SU-DHL-6 (cell line): ENCODE measurements around the gene ARL5A.

ENCODE experiments used
- H2AFZ ChIP-seq: fragments of 200-600 bp; sonication (generic); 2 replicates; pipeline ENCODE4 v1.6.1; 2014; ENCODE audit warnings: low read depth, mild to moderate bottlenecking, moderate library complexity, mixed read lengths, antibody characterized with exemption, low read length; ENCODE audit not compliant: severe bottlenecking
- H3F3A ChIP-seq: fragments of 200-600 bp; shearing (Covaris generic); 2 replicates; pipeline ENCODE4 v1.6.0; 2016; ENCODE audit warnings: antibody characterized with exemption, mild to moderate bottlenecking; ENCODE audit not compliant: insufficient read depth
- H3K27ac ChIP-seq: fragments of 200-600 bp; sonication (generic); 2 replicates; pipeline ENCODE4 v1.5.1; 2016; ENCODE audit warnings: low read depth, mild to moderate bottlenecking, low read length, moderate library complexity, mixed read lengths
- H3K27me3 ChIP-seq: fragments of 200-600 bp; sonication (generic), shearing (Covaris generic); 2 replicates; pipeline ENCODE4 v1.6.0; 2014; ENCODE audit warnings: mild to moderate bottlenecking, low read length
- H3K36me3 ChIP-seq: fragments of 200-600 bp; sonication (generic); 2 replicates; pipeline ENCODE4 v1.6.1; 2014; ENCODE audit warnings: mild to moderate bottlenecking, low read length, mixed read lengths
- H3K4me2 ChIP-seq: fragments of 300-600, 200-600 bp; shearing (Covaris generic), sonication (generic); 2 replicates; pipeline ENCODE4 v1.6.0; 2014; ENCODE audit warnings: low read length, low read depth, mild to moderate bottlenecking; ENCODE audit not compliant: poor library complexity, severe bottlenecking
- H3K4me3 ChIP-seq: fragments of 200-600 bp; sonication (generic); 2 replicates; pipeline ENCODE4 v1.5.1; 2014; ENCODE audit warnings: antibody characterized with exemption, low read length, mild to moderate bottlenecking, mixed read lengths; ENCODE audit not compliant: insufficient read depth, poor library complexity, severe bottlenecking
- H3K79me2 ChIP-seq: fragments of 200-600 bp; sonication (generic); 2 replicates; pipeline ENCODE4 v1.6.1; 2014; ENCODE audit warnings: mild to moderate bottlenecking, low read length, moderate library complexity; ENCODE audit not compliant: insufficient read depth
- H3K9ac ChIP-seq: fragments of 200-600 bp; sonication (generic); 2 replicates; pipeline ENCODE4 v1.7.0; 2014; ENCODE audit warnings: mild to moderate bottlenecking, low read length
- H3K9me2 ChIP-seq: fragments of 200-600 bp; sonication (generic); replicated peaks from 2 replicates; pipeline ENCODE4 v1.6.1; 2014; ENCODE audit warnings: low read length; ENCODE audit not compliant: insufficient read depth
- H3K9me3 ChIP-seq: fragments of 200-600 bp; sonication (generic); 2 replicates; pipeline ENCODE4 v1.6.1; 2014; ENCODE audit warnings: low read length, mixed read lengths; ENCODE audit not compliant: insufficient read depth
- H4K20me1 ChIP-seq: fragments of 200-600 bp; sonication (generic); 2 replicates; pipeline ENCODE4 v1.6.1; 2014; ENCODE audit warnings: low read depth, mild to moderate bottlenecking, antibody characterized with exemption, low read length, moderate library complexity, mixed read lengths
- CTCF ChIP-seq: fragments of 200-600 bp; sonication (generic); IDR thresholded peaks from one replicate; pipeline ENCODE4 v1.5.1; 2017; ENCODE audit warnings: antibody characterized with exemption, mild to moderate bottlenecking, low read length, moderate library complexity; ENCODE audit not compliant: insufficient read depth, poor library complexity, severe bottlenecking
- EZH2phosphoT487 ChIP-seq: fragments of 200-600 bp; sonication (generic), shearing (Covaris generic); conservative IDR thresholded peaks from 2 replicates; pipeline ENCODE4 v1.6.1; 2018; ENCODE audit warnings: mild to moderate bottlenecking, antibody characterized with exemption, low read length, moderate library complexity, mixed read lengths

ARL5A gene

DNA sequence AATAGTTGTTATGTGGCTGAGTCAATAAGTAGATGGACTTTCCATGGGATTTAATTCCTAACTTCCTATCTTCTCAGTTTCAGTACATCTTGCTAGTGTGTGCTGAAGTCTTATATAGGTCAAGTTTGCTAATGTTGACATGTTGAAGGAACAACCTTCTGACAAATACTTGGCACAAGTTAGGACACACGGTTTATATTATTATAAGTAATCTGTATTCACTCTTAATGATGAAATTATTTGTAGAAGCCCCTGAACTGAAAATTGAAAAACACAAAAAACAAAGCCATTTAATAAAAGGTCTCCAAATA, 19.2 kb downstream of the ARL5A start:
- no peak overlapping the region for H3K4me3 ChIP-seq
- H4K20me1 ChIP-seq, result peaks cover 11% of the 10 kb centered on the region
- no peaks in the 10 kb centered on the region for H3K27me3 ChIP-seq
- no peak overlapping the region for H3K4me2 ChIP-seq
- H3K9me3 ChIP-seq, result no peaks in the 10 kb centered on the region
- TF ChIP-seq EZH2phosphoT487, result no peak
- TF ChIP-seq CTCF, result no peak
- peaks cover 9% of the 10 kb centered on the region; the same call in 1 of the 2 replicates for H3K79me2 ChIP-seq
- peaks cover 68% of the 10 kb centered on the region for H3K36me3 ChIP-seq
- H3K27ac ChIP-seq, result no peak overlapping the region
- no peak overlapping the region for H2AFZ ChIP-seq
- H3K9ac ChIP-seq, result no peak overlapping the region
- no peaks in the 10 kb centered on the region for H3K9me2 ChIP-seq
- H3F3A ChIP-seq, result peaks cover 6% of the 10 kb centered on the region; the same call in 1 of the 2 replicates

DNA sequence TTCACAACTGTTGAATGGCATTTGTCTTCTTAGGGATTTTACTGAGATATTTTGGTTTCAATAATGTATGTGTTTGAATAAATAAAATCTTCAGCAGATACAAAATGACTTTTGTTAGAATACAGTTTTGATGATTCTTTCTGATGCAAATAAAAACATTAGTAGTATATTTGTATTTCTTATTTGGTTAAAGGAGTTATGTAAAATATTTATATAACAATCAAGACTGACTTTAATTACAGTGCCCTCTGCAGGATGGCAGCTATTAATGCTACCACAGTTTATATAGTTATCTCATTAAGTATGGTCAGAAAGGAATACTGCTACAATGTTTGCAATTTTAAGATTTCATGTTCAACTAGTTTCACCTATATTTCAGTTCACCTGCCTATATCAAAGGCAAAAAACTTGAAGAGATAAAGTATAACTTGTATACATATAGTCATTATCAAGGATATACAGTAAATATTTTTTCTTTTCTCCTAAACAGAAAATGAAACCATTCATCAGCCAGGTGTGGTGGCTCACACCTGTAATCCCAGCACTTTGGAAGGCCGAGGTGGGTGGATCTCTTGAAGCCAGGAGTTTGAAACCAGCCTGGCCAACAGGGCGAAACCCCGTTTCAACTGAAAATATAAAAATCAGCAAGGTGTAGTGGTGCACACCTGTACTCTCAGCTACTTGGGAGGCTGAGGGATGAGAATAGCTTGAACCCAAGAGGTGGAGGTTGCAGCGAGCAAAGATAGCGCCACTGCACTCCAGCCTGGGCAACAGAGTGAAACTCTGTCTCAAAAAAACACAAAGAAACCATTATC, 19.8 kb downstream of the ARL5A start:
- no peak overlapping the region for H3K27ac ChIP-seq
- no peaks in the 10 kb centered on the region for H3K9me2 ChIP-seq
- no peak overlapping the region for H2AFZ ChIP-seq
- no peak overlapping the region for H3K4me2 ChIP-seq
- no peak for TF ChIP-seq EZH2phosphoT487
- peak; percentile 36 for TF ChIP-seq CTCF
- no peaks in the 10 kb centered on the region for H3K27me3 ChIP-seq
- no peak overlapping the region for H3K4me3 ChIP-seq
- H3K9me3 ChIP-seq, result no peaks in the 10 kb centered on the region
- H3F3A ChIP-seq, result peaks cover 6% of the 10 kb centered on the region; the same call in 1 of the 2 replicates
- H3K36me3 ChIP-seq, result peaks cover 64% of the 10 kb centered on the region
- peaks cover 9% of the 10 kb centered on the region; the same call in 1 of the 2 replicates for H3K79me2 ChIP-seq
- H3K9ac ChIP-seq, result no peak overlapping the region
- H4K20me1 ChIP-seq, result peaks cover 8% of the 10 kb centered on the region

- no peaks in the 10 kb centered on the region for H3K27me3 ChIP-seq
- TF ChIP-seq CTCF, result no peak
- TF ChIP-seq EZH2phosphoT487, result no peak
- no peaks in the 10 kb centered on the region for H3K9me3 ChIP-seq
- 0 out of 2 replicates have a peak, but pooled peaks cover 5% of the 10 kb centered on the region for H3K79me2 ChIP-seq
- H3K4me3 ChIP-seq, result no peak overlapping the region
- no peak overlapping the region for H3K4me2 ChIP-seq
- no peaks in the 10 kb centered on the region for H3K9me2 ChIP-seq
- H3K27ac ChIP-seq, result no peak overlapping the region
- H3F3A ChIP-seq, result no peaks in the 10 kb centered on the region; the same call in 1 of the 2 replicates
- no peaks in the 10 kb centered on the region; the same call in 1 of the 2 replicates for H4K20me1 ChIP-seq
- H3K36me3 ChIP-seq, result peaks cover 60% of the 10 kb centered on the region
- no peak overlapping the region for H3K9ac ChIP-seq
- no peak overlapping the region for H2AFZ ChIP-seq
Observed at GRCh38 chr2:151805961-151806360, 22.3 kb downstream of the ARL5A start.
